HG03135 (cell line): ENCODE data around the gene GABRQ.

Source experiments
- ATAC-seq: cut with Tn5 transposase; IDR thresholded peaks from one replicate; pipeline ENCODE4 v1.9.1; 2021; ENCODE audit warnings: mild to moderate bottlenecking, moderate library complexity; ENCODE audit not compliant: unreplicated experiment

The GABRQ gene

GRCh38 chrX:152637649-152638442 lies at the start of gene GABRQ:
GABRQ (plus strand) TSS chrX:152637895; CDS start chrX:152638203, 308 bp downstream.
- no peak for ATAC-seq

GRCh38 chrX:152588206-152588605 lies 49.5 kb upstream of the GABRQ start:
- ATAC-seq: no peak

- no peak for ATAC-seq
Observed at GRCh38 chrX:152600853-152601633, 36.7 kb upstream of the GABRQ start.

GRCh38 chrX:152601848-152602616 lies 35.7 kb upstream of the GABRQ start:
- ATAC-seq: no peak

- ATAC-seq: no peak
Observed at GRCh38 chrX:152614791-152615190, 22.9 kb upstream of the GABRQ start.

- ATAC-seq: no peak
Observed at GRCh38 chrX:152619897-152620296, 17.8 kb upstream of the GABRQ start.

GRCh38 chrX:152632445-152633097 lies 5.1 kb upstream of the GABRQ start:
- ATAC-seq: no peak

GRCh38 chrX:152635941-152636340 lies 1.8 kb upstream of the GABRQ start:
- ATAC-seq: no peak

- ATAC-seq: no peak
Observed at GRCh38 chrX:152638443-152638904, 779 bp downstream of the GABRQ start.

GRCh38 chrX:152639426-152639825 lies 1.7 kb downstream of the GABRQ start:
- no peak for ATAC-seq

- ATAC-seq: no peak
Observed at GRCh38 chrX:152640034-152640818, 2.5 kb downstream of the GABRQ start.

- no peak for ATAC-seq
Observed at GRCh38 chrX:152641256-152641875, 3.7 kb downstream of the GABRQ start.

- ATAC-seq: no peak
Observed at GRCh38 chrX:152641996-152642395, 4.3 kb downstream of the GABRQ start.

GRCh38 chrX:152642931-152643564 lies 5.4 kb downstream of the GABRQ start:
- ATAC-seq: no peak

GRCh38 chrX:152646961-152647360 lies 9.3 kb downstream of the GABRQ start:
- no peak for ATAC-seq

GRCh38 chrX:152647978-152648377 lies 10.3 kb downstream of the GABRQ start:
- ATAC-seq: no peak

GRCh38 chrX:152652060-152652459 lies 14.4 kb downstream of the GABRQ start:
- ATAC-seq: no peak

- ATAC-seq: no peak
Observed at GRCh38 chrX:152652467-152652866, 14.8 kb downstream of the GABRQ start.

GRCh38 chrX:152656087-152656486 lies 18.4 kb downstream of the GABRQ start:
- no peak for ATAC-seq
